B cell (primary cell): Measurements from ENCODE around the gene PRSS50. TPM values are rescaled to one million over a fixed set of nuclear protein-coding genes. Genes with fewer than 3 reads are reported as not detected.

Source experiments
- ATAC-seq: fragments of 200-7000 bp; cut with Tn5 transposase; one replicate; pipeline ENCODE4 v1.10.0; 2021; ENCODE audit warnings: low read depth, mild to moderate bottlenecking, moderate number of reproducible peaks, moderate library complexity
- CTCF ChIA-PET: fragments of 350-600 bp; sonication (Branson Sonifier 250); formaldehyde crosslinking; loops from one replicate; lab custom pipeline; 2021; ENCODE audit warnings: antibody characterized with exemption, inconsistent platforms; lab: Charles Lee
- POLR2A ChIA-PET: fragments of 350-600 bp; sonication (Branson Sonifier 250); formaldehyde crosslinking; loops from one replicate; lab custom pipeline; 2021; ENCODE audit warnings: antibody characterized with exemption; lab: Charles Lee
- DNase-seq: peaks from one replicate; pipeline ENCODE4 v3.0.0; 2013
- H2AFZ ChIP-seq: 2 replicates; pipeline ENCODE4 v1.6.1; 2012; ENCODE audit warnings: mild to moderate bottlenecking, low read depth, low read length; ENCODE audit not compliant: insufficient read depth, poor library complexity, severe bottlenecking
- H3K27ac ChIP-seq, 2 donors: 1 replicate in 1 of 2; 2 replicates in 1 of 2; pipeline ENCODE4 v1.5.1; 2012 to 2013; ENCODE audit warnings: low read length in 2 of 2, mild to moderate bottlenecking in 2 of 2, moderate library complexity in 1 of 2
- H3K27me3 ChIP-seq, 4 experiments: fragments of 200-600 bp in 1 of 4; sonication (generic) in 1 of 4; replicated peaks in 1 of 4; 1 replicate in 2 of 4; 2 replicates in 2 of 4; pipeline versions ENCODE4 v1.6.1 to v1.7.0; 2013 to 2016; ENCODE audit warnings: low read length in 3 of 4, mild to moderate bottlenecking in 2 of 4, mixed read lengths in 1 of 4, moderate library complexity in 1 of 4; ENCODE audit not compliant: insufficient read depth in 4 of 4, control insufficient read depth in 3 of 4; ENCODE audit errors: control extremely low read depth in 1 of 4
- H3K36me3 ChIP-seq, 2 experiments: replicated peaks in 1 of 2; 1 replicate in 1 of 2; 2 replicates in 1 of 2; pipeline versions ENCODE4 v1.6.1 to v1.7.1; 2013; ENCODE audit warnings: low read length in 1 of 2; ENCODE audit not compliant: insufficient read depth in 2 of 2, control insufficient read depth in 1 of 2; ENCODE audit errors: control extremely low read depth in 1 of 2, extremely low read depth in 1 of 2
- H3K4me1 ChIP-seq, 2 donors: fragments of 200-600 bp in 1 of 2; sonication (generic) in 1 of 2; 1 replicate in 1 of 2; 2 replicates in 1 of 2; pipeline versions ENCODE4 v1.5.1 to v1.6.1; 2013 to 2017; ENCODE audit warnings: low read length in 2 of 2; ENCODE audit not compliant: control insufficient read depth in 2 of 2, insufficient read depth in 2 of 2
- H3K4me2 ChIP-seq: replicated peaks from 2 replicates; pipeline ENCODE3; 2012; ENCODE audit warnings: mild to moderate bottlenecking, low read depth, low read length; ENCODE audit not compliant: poor library complexity, severe bottlenecking
- H3K4me3 ChIP-seq, 5 experiments: fragments of 200-600 bp in 1 of 5; sonication (generic) in 1 of 5; 1 replicate in 3 of 5; 2 replicates in 2 of 5; pipeline versions ENCODE4 v1.5.1 to v1.7.0; 2011 to 2016; ENCODE audit warnings: low read length in 4 of 5, mild to moderate bottlenecking in 4 of 5, low read depth in 2 of 5, control low read depth in 1 of 5, moderate library complexity in 1 of 5; ENCODE audit not compliant: insufficient read depth in 1 of 5; ENCODE audit errors: control extremely low read depth in 1 of 5, extremely low read depth in 1 of 5
- H3K79me2 ChIP-seq: fragments of 200-600 bp; sonication (generic); one replicate; pipeline ENCODE4 v1.6.0; 2016; ENCODE audit warnings: low read length; ENCODE audit not compliant: control insufficient read depth, insufficient read depth
- H3K9ac ChIP-seq: fragments of 200-600 bp; sonication (generic); 2 replicates; pipeline ENCODE4 v1.6.1; 2017; ENCODE audit warnings: mild to moderate bottlenecking, low read length, moderate library complexity
- H3K9me3 ChIP-seq, 3 donors: one replicate each; pipeline versions ENCODE4 v1.6.1 to v1.7.1; 2013; ENCODE audit warnings: low read length in 2 of 3; ENCODE audit not compliant: control insufficient read depth in 2 of 3, insufficient read depth in 1 of 3; ENCODE audit errors: control extremely low read depth in 1 of 3
- H4K20me1 ChIP-seq: 2 replicates; pipeline ENCODE4 v1.6.0; 2012; ENCODE audit warnings: mild to moderate bottlenecking, low read length; ENCODE audit not compliant: insufficient read depth, control insufficient read depth, poor library complexity, severe bottlenecking
- H3K27ac Mint-ChIP-seq: one replicate; pipeline ENCODE4 v1.8.0; 2021; ENCODE audit warnings: mixed read lengths
- H3K27me3 Mint-ChIP-seq: one replicate; pipeline ENCODE4 v1.8.0; 2021; ENCODE audit warnings: mixed read lengths
- H3K4me1 Mint-ChIP-seq: one replicate; pipeline ENCODE4 v1.8.0; 2021; ENCODE audit warnings: mixed read lengths
- H3K4me3 Mint-ChIP-seq: one replicate; pipeline ENCODE4 v1.8.0; 2021; ENCODE audit warnings: mixed read lengths
- H3K9me3 Mint-ChIP-seq: one replicate; pipeline ENCODE4 v1.8.0; 2022; ENCODE audit warnings: mixed read lengths; ENCODE audit not compliant: insufficient read depth
- CTCF ChIP-seq: fragments of 200-600 bp; IDR thresholded peaks from one replicate; pipeline ENCODE4 v1.8.0; 2022; ENCODE audit warnings: antibody characterized with exemption, mild to moderate bottlenecking
- EZH2 ChIP-seq: IDR thresholded peaks from 2 replicates; pipeline ENCODE4 v1.6.1; 2012; ENCODE audit warnings: borderline replicate concordance, low read depth, mild to moderate bottlenecking, moderate library complexity, low read length; ENCODE audit not compliant: insufficient read depth, poor library complexity, severe bottlenecking
- WGBS: methylation state at CpG from one replicate; pipeline ENCODE4 v1.1.5; 2013; ENCODE audit warnings: missing lambda C conversion rate; ENCODE audit not compliant: insufficient coverage; 5-methylcytosine and 5-hydroxymethylcytosine counted together
- intact Hi-C: fragments of 100-400 bp; cut with micrococcal nuclease; formaldehyde crosslinking; loops from one replicate; pipeline ENCODE4 v1.10.0; 2022
- polyA plus RNA-seq: library from polyadenylated mRNA; depleted of rRNA; stranded (reverse); fragments of >200 nt; gene quantifications from 2 replicates; pipeline ENCODE4 v1.2.3, GENCODE V29; 2012
- total RNA-seq, 2 donors: library from RNA; stranded (reverse); fragments of 120-200 nt in 1 of 2; gene quantifications; 1 replicate in 1 of 2; 2 replicates in 1 of 2; pipeline versions ENCODE4 v1.2.3 to v1.2.4, GENCODE V29; 2013 to 2022

Gene PRSS50
- total and polyA plus RNA-seq, 2 donors (not counting 1 experiment from before 2014, with no cell fraction given): 0.09 to 0.10 TPM

- Mint-ChIP-seq H3K4me3 (no peak overlapping the region), H3K4me1 (no peaks in the 10 kb centered on the region), H3K27me3 (peaks cover 3% of the 10 kb centered on the region), H3K9me3 (no peaks in the 10 kb centered on the region), H3K27ac (no peak overlapping the region)
- no peak overlapping the region for H3K27ac ChIP-seq
- no peaks in the 10 kb centered on the region for H3K79me2 ChIP-seq
- peaks cover 0 to 5% (median 0%) of the 10 kb centered on the region in 3 donors for H3K9me3 ChIP-seq
- no peak overlapping the region for H3K4me2 ChIP-seq
- no peaks in the 10 kb centered on the region for H3K36me3 ChIP-seq
- no peaks in the 10 kb centered on the region for H3K27me3 ChIP-seq
- intact Hi-C loops: no loop called here
- no peak overlapping the region for H3K4me3 ChIP-seq
- DNase-seq (no peak), ATAC-seq (no peak)
- H3K4me1 ChIP-seq: no peaks in the 10 kb centered on the region
- ChIA-PET CTCF (no interaction called here), POLR2A (no interaction called here)
- TF ChIP-seq EZH2 (no peak), CTCF (no peak)
- no peak overlapping the region for H2AFZ ChIP-seq
- H4K20me1 ChIP-seq: no peaks in the 10 kb centered on the region
- H3K9ac ChIP-seq: no peak overlapping the region
- WGBS: 97% methylated on average over 4 of the region's 5 CpGs
These were observed 38.0 kb downstream of the PRSS50 start for GRCh38 chr3:46679681-46680080.

- H2AFZ ChIP-seq: no peak overlapping the region
- WGBS: 90% methylated on average over 4 of the region's 6 CpGs
- POLR2A ChIA-PET: no interaction called here
- no peak for DNase-seq
- H3K9ac ChIP-seq: no peak overlapping the region
- no peaks in the 10 kb centered on the region for H3K36me3 ChIP-seq
- H3K4me2 ChIP-seq: no peak overlapping the region
- no peaks in the 10 kb centered on the region for H3K79me2 ChIP-seq
- intact Hi-C loops: no loop called here
- H3K9me3 Mint-ChIP-seq: no peaks in the 10 kb centered on the region
- H3K4me1 ChIP-seq: no peaks in the 10 kb centered on the region
- H3K27ac Mint-ChIP-seq: no peak overlapping the region
- CTCF ChIA-PET: no interaction called here
- H3K4me3 ChIP-seq: no peak overlapping the region
- H3K27ac ChIP-seq: no peak overlapping the region
- peaks cover 0 to 7% (median 0%) of the 10 kb centered on the region in 3 donors for H3K9me3 ChIP-seq
- H3K4me1 Mint-ChIP-seq: no peaks in the 10 kb centered on the region
- no peak for TF ChIP-seq CTCF
- peaks cover 8% of the 10 kb centered on the region for H3K27me3 Mint-ChIP-seq
- no peak overlapping the region for H3K4me3 Mint-ChIP-seq
- no peak for ATAC-seq
- no peaks in the 10 kb centered on the region for H4K20me1 ChIP-seq
- peaks cover 0 to 3% (median 0%) of the 10 kb centered on the region in 4 experiments for H3K27me3 ChIP-seq
These were observed 39.4 kb downstream of the PRSS50 start for GRCh38 chr3:46678280-46678679.
